H1 (cell line): ENCODE measurements around the gene PKD2. TPM values are rescaled to one million over a fixed set of nuclear protein-coding genes. Genes with fewer than 3 reads are reported as not detected.

ENCODE experiments used
- CTCF ChIA-PET: fragments of 300-600 bp; sonication (Branson Sonifier 250); formaldehyde crosslinking; loops from one replicate; lab custom pipeline; 2021; ENCODE audit not compliant: partially characterized antibody; lab: Charles Lee
- POLR2A ChIA-PET: fragments of 300-600 bp; sonication (Branson Sonifier 250); formaldehyde crosslinking; loops from one replicate; lab custom pipeline; 2021; ENCODE audit warnings: inconsistent platforms; ENCODE audit not compliant: partially characterized antibody; lab: Charles Lee
- DNase-seq, 2 experiments: peaks; one replicate each; pipeline versions ENCODE4 v3.0.0 to v3.0.0-alpha.2; 2010 to 2022; ENCODE audit warnings: low spot score in 2 of 2, low read depth in 1 of 2, mixed read lengths in 1 of 2
- FAIRE-seq: peaks from 2 replicates; lab custom pipeline; 2011; peaks lifted over from hg19 to GRCh38; lab: Jason Lieb, UNC
- H2AFZ ChIP-seq: 2 replicates; pipeline ENCODE4 v1.8.1; 2012; ENCODE audit warnings: low read length, inconsistent platforms
- H2AK5ac ChIP-seq: 2 replicates; pipeline ENCODE4 v1.6.1; 2013; ENCODE audit warnings: low read depth, low read length
- H2BK120ac ChIP-seq: replicated peaks from 2 replicates; pipeline ENCODE3; 2013; ENCODE audit warnings: low read depth, low read length, inconsistent platforms
- H2BK12ac ChIP-seq: 2 replicates; pipeline ENCODE4 v1.6.1; 2013; ENCODE audit warnings: low read depth, low read length
- H2BK15ac ChIP-seq: 2 replicates; pipeline ENCODE4 v1.6.1; 2013; ENCODE audit warnings: low read length
- H2BK20ac ChIP-seq: 2 replicates; pipeline ENCODE4 v1.6.1; 2013; ENCODE audit warnings: low read length
- H2BK5ac ChIP-seq: 2 replicates; pipeline ENCODE4 v1.6.1; 2013; ENCODE audit warnings: low read depth, low read length
- H3K14ac ChIP-seq: 2 replicates; pipeline ENCODE4 v1.6.1; 2013; ENCODE audit warnings: inconsistent platforms; ENCODE audit not compliant: insufficient read length
- H3K18ac ChIP-seq: 2 replicates; pipeline ENCODE4 v1.6.1; 2013; ENCODE audit warnings: low read length; ENCODE audit errors: extremely low read depth
- H3K23ac ChIP-seq: 2 replicates; pipeline ENCODE4 v1.6.1; 2013; ENCODE audit warnings: inconsistent platforms; ENCODE audit not compliant: insufficient read length
- H3K23me2 ChIP-seq: 2 replicates; pipeline ENCODE4 v1.6.1; 2013; ENCODE audit warnings: low read depth, low read length
- H3K27ac ChIP-seq: 2 replicates; pipeline ENCODE4 v1.6.1; 2011; ENCODE audit warnings: low read depth, low read length, inconsistent platforms
- H3K27me3 ChIP-seq, 4 experiments: replicated peaks in 1 of 4; 1 replicate in 1 of 4; 2 replicates in 3 of 4; pipeline versions ENCODE4 v1.6.1 to v1.8.1; 2011 to 2013; ENCODE audit warnings: low read length in 3 of 4, mild to moderate bottlenecking in 3 of 4, inconsistent platforms in 2 of 4, mixed read lengths in 2 of 4, moderate library complexity in 1 of 4; ENCODE audit not compliant: control insufficient read depth in 3 of 4, insufficient read depth in 3 of 4; ENCODE audit errors: extremely low read depth in 1 of 4
- H3K36me3 ChIP-seq, 4 experiments: 2 replicates each; pipeline versions ENCODE4 v1.6.1 to v1.8.1; 2011 to 2013; ENCODE audit warnings: mild to moderate bottlenecking in 4 of 4, low read length in 3 of 4, moderate library complexity in 2 of 4, control low read depth in 1 of 4, inconsistent platforms in 1 of 4; ENCODE audit not compliant: insufficient read depth in 4 of 4, control insufficient read depth in 2 of 4
- H3K4ac ChIP-seq: replicated peaks from 2 replicates; pipeline ENCODE3; 2013; ENCODE audit warnings: low read length, low read depth, mixed read lengths, inconsistent platforms; ENCODE audit not compliant: insufficient read length
- H3K4me1 ChIP-seq, 4 experiments: replicated peaks in 1 of 4; 1 replicate in 1 of 4; 2 replicates in 3 of 4; pipeline versions ENCODE4 v1.6.1 to v1.8.1; 2011 to 2013; ENCODE audit warnings: low read length in 3 of 4, inconsistent platforms in 2 of 4, mixed read lengths in 1 of 4; ENCODE audit not compliant: insufficient read depth in 4 of 4, control insufficient read depth in 3 of 4
- H3K4me2 ChIP-seq, 2 experiments: 2 replicates each; pipeline versions ENCODE4 v1.6.1 to v1.8.1; 2011 to 2013; ENCODE audit warnings: low read depth in 2 of 2, low read length in 2 of 2, control low read depth in 1 of 2, inconsistent platforms in 1 of 2, mild to moderate bottlenecking in 1 of 2; ENCODE audit not compliant: insufficient read depth in 1 of 2
- H3K4me3 ChIP-seq, 4 experiments: fragments of 200-600, 300-600 bp in 1 of 4; sonication (generic), shearing (Covaris generic), sonication (Bioruptor Twin) in 1 of 4; 2 replicates each; pipeline versions ENCODE4 v1.5.1 to v1.8.1; 2011 to 2016; ENCODE audit warnings: low read length in 4 of 4, low read depth in 3 of 4, control low read depth in 2 of 4, inconsistent platforms in 2 of 4, mild to moderate bottlenecking in 2 of 4, mixed read lengths in 1 of 4, moderate library complexity in 1 of 4; ENCODE audit not compliant: insufficient read depth in 2 of 4; ENCODE audit errors: extremely low read depth in 1 of 4
- H3K56ac ChIP-seq: replicated peaks from 2 replicates; pipeline ENCODE3; 2013; ENCODE audit warnings: low read depth, mild to moderate bottlenecking, mixed read lengths, low read length, inconsistent platforms; ENCODE audit not compliant: insufficient read length
- H3K79me1 ChIP-seq: 2 replicates; pipeline ENCODE4 v1.6.1; 2013; ENCODE audit warnings: low read depth, low read length, control low read depth
- H3K79me2 ChIP-seq, 2 experiments: 2 replicates each; pipeline versions ENCODE4 v1.6.1 to v1.8.1; 2012 to 2013; ENCODE audit warnings: low read length in 2 of 2, mild to moderate bottlenecking in 2 of 2, inconsistent platforms in 1 of 2; ENCODE audit not compliant: insufficient read depth in 2 of 2, control insufficient read depth in 1 of 2
- H3K9ac ChIP-seq, 4 experiments: replicated peaks in 1 of 4; 1 replicate in 1 of 4; 2 replicates in 3 of 4; pipeline versions ENCODE4 v1.6.1 to v1.8.1; 2011 to 2013; ENCODE audit warnings: low read depth in 3 of 4, low read length in 3 of 4, control low read depth in 2 of 4, mild to moderate bottlenecking in 2 of 4, moderate library complexity in 2 of 4, inconsistent platforms in 1 of 4; ENCODE audit errors: extremely low read depth in 1 of 4
- H3K9me3 ChIP-seq, 2 experiments: 2 replicates each; pipeline versions ENCODE4 v1.6.1 to v1.8.1; 2012 to 2013; ENCODE audit warnings: mild to moderate bottlenecking in 2 of 2, moderate library complexity in 2 of 2, control low read depth in 1 of 2, inconsistent platforms in 1 of 2, low read depth in 1 of 2, low read length in 1 of 2, mixed read lengths in 1 of 2; ENCODE audit not compliant: insufficient read depth in 2 of 2
- H4K20me1 ChIP-seq, 2 experiments: replicated peaks in 1 of 2; 2 replicates each; pipeline versions ENCODE3 to v1.8.1; 2011 to 2013; ENCODE audit warnings: inconsistent platforms in 2 of 2, low read length in 2 of 2, mild to moderate bottlenecking in 1 of 2; ENCODE audit not compliant: insufficient read depth in 2 of 2, control insufficient read depth in 1 of 2
- H4K5ac ChIP-seq: 2 replicates; pipeline ENCODE4 v1.6.1; 2013; ENCODE audit warnings: low read length, low read depth, mixed read lengths, inconsistent platforms; ENCODE audit not compliant: insufficient read length
- H4K8ac ChIP-seq: 2 replicates; pipeline ENCODE4 v1.8.0; 2013; ENCODE audit warnings: mild to moderate bottlenecking, moderate library complexity, low read length, inconsistent platforms; ENCODE audit not compliant: insufficient read depth; ENCODE audit errors: extremely low read depth
- H4K91ac ChIP-seq: replicated peaks from 2 replicates; pipeline ENCODE3; 2013; ENCODE audit warnings: low read length, mixed read lengths, inconsistent platforms; ENCODE audit not compliant: insufficient read length
- ASH2L ChIP-seq: fragments of 200-600, 300-600 bp; sonication (generic); IDR thresholded peaks from one replicate; pipeline ENCODE4 v1.7.1; 2017; ENCODE audit warnings: low read length
- ATF3 ChIP-seq: IDR thresholded peaks from 2 replicates; pipeline ENCODE4 v1.6.1; 2011; ENCODE audit warnings: low read depth, mild to moderate bottlenecking, low read length; ENCODE audit not compliant: insufficient read depth
- BACH1 ChIP-seq: IDR thresholded peaks from 2 replicates; pipeline ENCODE4 v1.6.1; 2012; ENCODE audit warnings: low read length, improper control_type of control experiment
- CHD2 ChIP-seq: IDR thresholded peaks from 2 replicates; pipeline ENCODE4 v1.6.1; 2012; ENCODE audit warnings: low read length, improper control_type of control experiment
- CREB1 ChIP-seq: IDR thresholded peaks from 2 replicates; pipeline ENCODE4 v1.6.1; 2012; ENCODE audit warnings: inconsistent platforms
- EGR1 ChIP-seq: IDR thresholded peaks from 2 replicates; pipeline ENCODE4 v1.6.1; 2011; ENCODE audit warnings: low read depth, low read length, borderline replicate concordance
- EZH2 ChIP-seq: fragments of 200-600 bp; sonication (generic); IDR thresholded peaks from 2 replicates; pipeline ENCODE4 v1.7.1; 2012; ENCODE audit warnings: low read depth, mild to moderate bottlenecking, moderate library complexity, low read length, inconsistent platforms; ENCODE audit not compliant: severe bottlenecking
- JUND ChIP-seq: IDR thresholded peaks from 2 replicates; pipeline ENCODE4 v1.6.1; 2011; ENCODE audit warnings: mild to moderate bottlenecking, improper control_type of control experiment, low read length
- KDM1A ChIP-seq: fragments of 200-600, 300-600 bp; sonication (generic); IDR thresholded peaks from 2 replicates; pipeline ENCODE4 v1.7.1; 2016; ENCODE audit warnings: mild to moderate bottlenecking, low read length, borderline replicate concordance
- MAX ChIP-seq: IDR thresholded peaks from 2 replicates; pipeline ENCODE4 v1.6.1; 2012; ENCODE audit warnings: inconsistent platforms
- POLR2AphosphoS5 ChIP-seq: IDR thresholded peaks from 2 replicates; pipeline ENCODE4 v1.6.1; 2011; ENCODE audit warnings: low read depth, low read length
- TEAD4 ChIP-seq: IDR thresholded peaks from 2 replicates; pipeline ENCODE4 v1.6.1; 2012; ENCODE audit warnings: low read depth, low read length, inconsistent platforms, mixed read lengths
- YY1 ChIP-seq: IDR thresholded peaks from 2 replicates; pipeline ENCODE4 v1.6.1; 2011; ENCODE audit warnings: low read depth, mild to moderate bottlenecking, low read length
- WGBS, 2 experiments: shearing (Covaris generic) in 1 of 2; methylation state at CpG; one replicate each; pipeline versions ENCODE4 v1.1.6 to v1.1.7; 2013 to 2015; ENCODE audit warnings: low lambda C conversion rate in 2 of 2, mixed read lengths in 2 of 2, inconsistent platforms in 1 of 2, low coverage in 1 of 2, missing lambda C conversion rate in 1 of 2; ENCODE audit not compliant: insufficient replicate concordance in 2 of 2, insufficient coverage in 1 of 2, insufficient read length in 1 of 2; ENCODE audit errors: extremely low coverage in 1 of 2, missing lambda C conversion rate in 1 of 2; 5-methylcytosine and 5-hydroxymethylcytosine counted together
- polyA plus RNA-seq, 7 experiments: library from polyadenylated mRNA; depleted of rRNA in 3 of 7; stranded (reverse) in 5 of 7; unstranded in 2 of 7; fragments of >200 nt in 5 of 7; fragments of 200-250 nt in 2 of 7; gene quantifications; 1 replicate in 5 of 7; 2 replicates in 1 of 7; 4 replicates in 1 of 7; pipeline versions ENCODE4 v1.2.1 to v1.2.3, GENCODE V29; 2011 to 2013; ENCODE audit warnings: missing spikeins in 2 of 7, mixed read lengths in 2 of 7
- total RNA-seq: library from RNA; stranded (reverse); fragmentation: NEBNext Ultra II Directional; extraction: Animal tissue kit (Norgen Biotek cat#: 25700); gene quantifications from 2 replicates; pipeline ENCODE4 v1.2.1, GENCODE V29; 2021

PKD2 gene
- total and polyA plus RNA-seq, 2 of the 8 experiments (the other 6 are each of a cell fraction or from before 2014, with no cell fraction given) = 16.0 to 32.0 TPM

GRCh38 chr4:88075336-88075735 lies 67.9 kb downstream of the PKD2 start:
- H3K56ac ChIP-seq = no peak overlapping the region
- peaks cover 0 to 59% (median 32%) of the 10 kb centered on the region in 4 experiments; a peak in 7 of 8 replicates for H3K36me3 ChIP-seq
- no peak overlapping the region for H3K18ac ChIP-seq
- no peak for TF ChIP-seq EZH2
- TF ChIP-seq TEAD4 = no peak
- TF ChIP-seq KDM1A = no peak
- no peak for TF ChIP-seq ASH2L
- no peak for TF ChIP-seq ATF3
- no peak for TF ChIP-seq JUND
- no peak for TF ChIP-seq BACH1
- no peak for TF ChIP-seq CHD2
- no peak for TF ChIP-seq YY1
- TF ChIP-seq MAX = no peak
- no peak for TF ChIP-seq EGR1
- no peak for TF ChIP-seq CREB1
- TF ChIP-seq POLR2AphosphoS5 = no peak

More at GRCh38 chr4:88075336-88075735, 67.9 kb downstream of the PKD2 start:
- Histone ChIP-seq H3K9ac (no peak overlapping the region), H4K20me1 (peaks cover 0 to 2% of the 10 kb centered on the region in 2 experiments), H4K8ac (no peak overlapping the region), H3K27ac (no peak overlapping the region), H3K4me3 (no peak overlapping the region), H2BK15ac (no peak overlapping the region), H3K4me1 (peaks cover 0 to 3% (median 0%) of the 10 kb centered on the region in 4 experiments; a peak in 3 of 7 replicates), H3K4me2 (no peak overlapping the region), H2BK20ac (no peak overlapping the region), H4K5ac (no peak overlapping the region), H2AFZ (no peak overlapping the region), H3K4ac (no peak overlapping the region), H2AK5ac (no peak overlapping the region), H3K9me3 (no peaks in the 10 kb centered on the region), H3K23me2 (no peaks in the 10 kb centered on the region), H2BK5ac (no peak overlapping the region), H2BK120ac (no peak overlapping the region), H3K79me1 (no peaks in the 10 kb centered on the region), H3K23ac (no peak overlapping the region), H2BK12ac (no peak overlapping the region), H4K91ac (no peak overlapping the region), H3K27me3 (no peaks in the 10 kb centered on the region), H3K79me2 (no peaks in the 10 kb centered on the region), H3K14ac (no peak overlapping the region)
- ChIA-PET POLR2A (interaction anchor here (1.0 kb wide), 1 partner anchor 8 kb away, joined by 3 read pairs; no protein-coding TSS in a partner anchor), CTCF (interaction anchor here (0.9 to 2.3 kb wide), 3 partner anchors 103 to 154 kb away, joined by 3 to 5 read pairs (median 4); no protein-coding TSS in a partner anchor)
- no peak for DNase-seq
- 92% methylated on average over 9 of the region's 9 CpGs; no CpG with 5 or more reads in 1 of the 2 experiments for WGBS, 2 experiments
- FAIRE-seq = no peak
